Lung (tissue), 12 donors: ENCODE data around the gene DOP1B. TPM values are rescaled to one million over a fixed set of nuclear protein-coding genes. Genes with fewer than 3 reads are reported as not detected.
A peak's percentile ranks its signal among the peaks of the same experiment; 100 is the strongest.

Source experiments
- ATAC-seq: fragments of 200-7000 bp; cut with Tn5 transposase; one replicate; pipeline ENCODE4 v1.9.1; 2020; ENCODE audit warnings: moderate number of reproducible peaks; ENCODE audit not compliant: insufficient read depth, low FRiP score
- DNase-seq, 3 donors: peaks; one replicate each; pipeline ENCODE4 v3.0.0-alpha.2; 2013 to 2017
- H3K27ac ChIP-seq, 2 donors: one replicate each; pipeline ENCODE4 v1.5.1; 2013; ENCODE audit warnings: mild to moderate bottlenecking in 2 of 2, moderate library complexity in 2 of 2, control low read depth in 1 of 2, inconsistent platforms in 1 of 2, low read depth in 1 of 2, low read length in 1 of 2
- H3K27me3 ChIP-seq, 3 donors: one replicate each; pipeline ENCODE4 v1.5.1; 2013; ENCODE audit warnings: low read length in 2 of 3; ENCODE audit not compliant: control insufficient read depth in 3 of 3, insufficient read depth in 3 of 3
- H3K36me3 ChIP-seq, 4 donors: one replicate each; pipeline ENCODE4 v1.5.1; 2013; ENCODE audit warnings: low read length in 4 of 4, mild to moderate bottlenecking in 1 of 4, moderate library complexity in 1 of 4; ENCODE audit not compliant: control insufficient read depth in 4 of 4, insufficient read depth in 4 of 4
- H3K4me1 ChIP-seq, 5 donors: one replicate each; pipeline ENCODE4 v1.5.1; 2013; ENCODE audit warnings: low read length in 5 of 5, mild to moderate bottlenecking in 2 of 5, moderate library complexity in 1 of 5; ENCODE audit not compliant: control insufficient read depth in 5 of 5, insufficient read depth in 5 of 5
- H3K4me3 ChIP-seq: one replicate; pipeline ENCODE4 v1.5.1; 2013; ENCODE audit warnings: mild to moderate bottlenecking, control low read depth, moderate library complexity
- H3K9ac ChIP-seq, 2 donors: one replicate each; pipeline ENCODE4 v1.5.1; 2013; ENCODE audit warnings: low read length in 2 of 2, control low read depth in 1 of 2; ENCODE audit not compliant: insufficient read depth in 1 of 2
- H3K9me3 ChIP-seq, 4 donors: one replicate each; pipeline ENCODE4 v1.5.1; 2013; ENCODE audit warnings: low read length in 3 of 4, mild to moderate bottlenecking in 1 of 4, moderate library complexity in 1 of 4; ENCODE audit not compliant: control insufficient read depth in 4 of 4, insufficient read depth in 3 of 4
- CTCF ChIP-seq: IDR thresholded peaks from 2 replicates; pipeline ENCODE4 v1.5.1; 2012; ENCODE audit warnings: mild to moderate bottlenecking; ENCODE audit errors: control extremely low read depth, extremely low read depth
- WGBS, 2 donors: extraction: QIAGEN DNeasy Blood & Tissue Kit; methylation state at CpG; one replicate each; pipeline ENCODE4 v1.1.7; 2013; 5-methylcytosine and 5-hydroxymethylcytosine counted together
- polyA plus RNA-seq, 2 donors: library from polyadenylated mRNA; stranded (reverse); fragments of 200-250 nt; gene quantifications; one replicate each; pipeline ENCODE4 v1.2.1, GENCODE V29; 2013
- total RNA-seq, 2 donors: library from RNA; depleted of rRNA in 1 of 2; stranded (reverse); fragments of >200 nt in 1 of 2; gene quantifications; one replicate each; pipeline ENCODE4 v1.2.1, GENCODE V29; 2014 to 2021
- donor health status: control.
- donor health status: control.
- donor health status: Bipolar disorder and iron deficiency.
- donor health status: healthy.
- donor health status: DM: yes; HTN: yes; CAD: no.

The DOP1B gene
- total and polyA plus RNA-seq, 4 donors: 5.2 to 23.7 (median 11.2) TPM

- Histone ChIP-seq H3K36me3 (peaks cover 0 to 10% (median 0%) of the 10 kb centered on the region in 4 donors), H3K27ac (no peak overlapping the region), H3K4me3 (no peak overlapping the region), H3K9ac (no peak overlapping the region), H3K27me3 (no peaks in the 10 kb centered on the region), H3K9me3 (peaks cover 0 to 5% (median 0%) of the 10 kb centered on the region in 4 donors), H3K4me1 (peaks cover 0 to 3% (median 0%) of the 10 kb centered on the region in 5 donors)
- no peak for DNase-seq
- no peak for TF ChIP-seq CTCF
- ATAC-seq: no peak
- 95 to 96% methylated on average over 6 of the region's 6 CpGs for WGBS, 2 donors
These were observed 14.2 kb downstream of the DOP1B start for GRCh38 chr21:36170823-36171222.

DNA sequence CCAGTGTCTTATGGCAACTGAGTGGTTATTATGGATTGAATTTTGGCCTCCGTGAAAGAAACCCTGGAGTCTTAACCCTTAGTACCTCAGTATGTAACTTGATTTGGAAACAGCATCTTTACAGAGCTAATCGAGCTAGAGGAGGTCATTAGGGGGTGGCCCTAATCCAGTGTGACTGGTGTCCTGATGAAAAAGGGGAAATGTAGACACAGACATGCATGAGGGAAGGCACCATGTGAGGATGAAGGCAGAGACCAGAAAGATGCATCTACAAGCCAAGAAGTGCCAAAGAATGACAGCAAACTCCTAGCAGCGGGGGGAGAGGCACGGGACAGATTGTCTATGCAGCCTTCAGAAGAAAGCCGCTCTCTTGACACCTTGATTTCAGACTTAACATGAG, 14.7 kb downstream of the DOP1B start:
- no peak overlapping the region for H3K9ac ChIP-seq
- H3K27me3 ChIP-seq: no peaks in the 10 kb centered on the region
- DNase-seq (no peak), ATAC-seq (no peak)
- 83 to 85% methylated on average over 5 of the region's 5 CpGs for WGBS, 2 donors
- peaks cover 0 to 10% (median 0%) of the 10 kb centered on the region in 4 donors for H3K36me3 ChIP-seq
- peak overlapping the region in 1 of 2 donors; percentile 68 for H3K27ac ChIP-seq
- H3K4me1 ChIP-seq: peaks cover 0 to 3% (median 0%) of the 10 kb centered on the region in 5 donors
- peaks cover 0 to 5% (median 0%) of the 10 kb centered on the region in 4 donors for H3K9me3 ChIP-seq
- no peak overlapping the region for H3K4me3 ChIP-seq
- no peak for TF ChIP-seq CTCF

DNA sequence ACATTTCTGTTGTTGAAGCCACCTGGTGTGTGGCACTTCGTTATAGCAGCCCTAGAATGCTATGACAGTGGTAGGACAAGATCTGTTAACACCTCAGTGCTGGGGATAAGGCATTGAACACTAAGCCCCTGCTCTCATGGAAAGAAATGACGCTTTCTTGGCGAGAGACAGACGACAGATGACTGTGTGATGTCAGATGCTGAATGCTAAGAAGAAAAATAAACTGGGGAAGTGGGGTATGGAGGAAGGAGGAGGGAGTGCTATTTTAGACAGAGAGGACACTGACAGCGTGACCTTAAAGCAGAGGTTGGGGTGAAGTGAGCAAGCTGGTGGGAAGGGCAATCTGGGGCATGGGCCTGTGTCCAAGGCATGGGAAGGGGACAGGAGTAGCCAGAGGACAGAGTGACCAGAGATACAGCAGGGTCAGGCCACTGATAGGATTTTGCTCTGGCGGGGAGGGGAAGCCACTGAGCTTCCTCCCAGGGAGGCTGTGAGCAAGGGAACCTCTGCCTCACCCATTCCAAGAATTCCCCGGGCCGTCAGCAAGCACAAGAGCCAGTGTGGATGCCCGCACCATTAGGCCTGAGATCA, 15.2 kb downstream of the DOP1B start:
- Histone ChIP-seq H3K27ac (peak overlapping the region in 1 of 2 donors; percentile 68), H3K4me1 (peaks cover 0 to 3% (median 0%) of the 10 kb centered on the region in 5 donors), H3K9me3 (peaks cover 0 to 5% (median 0%) of the 10 kb centered on the region in 4 donors), H3K36me3 (peaks cover 0 to 11% (median 0%) of the 10 kb centered on the region in 4 donors), H3K4me3 (no peak overlapping the region), H3K9ac (no peak overlapping the region), H3K27me3 (no peaks in the 10 kb centered on the region)
- 70 to 71% methylated on average over 9 of the region's 9 CpGs for WGBS, 2 donors
- DNase-seq (peak in 1 of 3 donors; percentile 17), ATAC-seq (no peak)
- TF ChIP-seq CTCF: no peak
